ENCODE results near the gene VPS35L.

Gene VPS35L

GRCh38 chr16:19744670-19745069, 189.2 kb downstream of the VPS35L start:
- DNase-seq (ENCODE audit: low spot score) = no peak
- no peak for TF ChIP-seq CTCF (IDR thresholded peaks at IDR 0.05; ENCODE audit: borderline replicate concordance, control extremely low read depth, extremely low read depth, insufficient read depth, missing control alignments)
- in situ Hi-C loops (cut with MboI; ENCODE audit: low sequenced_read_pairs, unreplicated experiment) = no loop called here

GRCh38 chr16:19745286-19746010, 189.9 kb downstream of the VPS35L start:
- DNase-seq (ENCODE audit: low spot score) = no peak
- no peak for TF ChIP-seq CTCF (IDR thresholded peaks at IDR 0.05; ENCODE audit: borderline replicate concordance, control extremely low read depth, extremely low read depth, insufficient read depth, missing control alignments)
- in situ Hi-C loops (cut with MboI; ENCODE audit: low sequenced_read_pairs, unreplicated experiment) = no loop called here

DNA sequence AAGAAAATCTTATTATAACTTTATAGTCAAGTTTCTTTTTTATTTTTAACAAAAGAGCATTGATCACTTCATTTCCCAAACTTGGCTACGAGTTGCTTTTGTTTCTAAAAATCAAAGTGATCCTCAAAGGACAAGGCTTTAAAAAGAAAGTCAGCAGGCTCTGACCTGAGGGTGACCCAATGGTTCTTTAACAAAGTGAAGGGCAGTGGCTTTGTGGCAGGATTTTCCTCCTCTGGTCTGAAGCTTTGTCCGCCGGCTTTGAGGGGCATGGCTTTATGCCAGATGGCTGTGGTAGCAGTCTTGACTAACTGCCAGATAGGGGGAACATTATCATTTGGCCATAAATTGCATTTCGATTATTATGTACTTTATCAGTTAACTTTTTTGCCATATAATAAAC, 191.1 kb downstream of the VPS35L start:
- TF ChIP-seq CTCF (IDR thresholded peaks at IDR 0.05; ENCODE audit: borderline replicate concordance, control extremely low read depth, extremely low read depth, insufficient read depth, missing control alignments) = no peak
- in situ Hi-C loops (cut with MboI; ENCODE audit: low sequenced_read_pairs, unreplicated experiment) = no loop called here
- no peak for DNase-seq (ENCODE audit: low spot score)

- no peak for TF ChIP-seq CTCF (IDR thresholded peaks at IDR 0.05; ENCODE audit: borderline replicate concordance, control extremely low read depth, extremely low read depth, insufficient read depth, missing control alignments)
- no peak for DNase-seq (ENCODE audit: low spot score)
- in situ Hi-C loops (cut with MboI; ENCODE audit: low sequenced_read_pairs, unreplicated experiment) = no loop called here
Measured at GRCh38 chr16:19748389-19749168, 193.1 kb downstream of the VPS35L start.

GRCh38 chr16:19749571-19750080, 194.1 kb downstream of the VPS35L start:
- DNase-seq (ENCODE audit: low spot score) = no peak
- in situ Hi-C loops (cut with MboI; ENCODE audit: low sequenced_read_pairs, unreplicated experiment) = no loop called here
- no peak for TF ChIP-seq CTCF (IDR thresholded peaks at IDR 0.05; ENCODE audit: borderline replicate concordance, control extremely low read depth, extremely low read depth, insufficient read depth, missing control alignments)
